MM.1S (cell line): Measurements from ENCODE around the gene OR8H3.

Source experiments
- DNase-seq: peaks from one replicate; pipeline ENCODE4 v3.0.0-alpha.2; 2015
- H2AFZ ChIP-seq: fragments of 300-600 bp; sonication (generic); 2 replicates; pipeline ENCODE4 v1.6.0; 2016; ENCODE audit warnings: antibody characterized with exemption, low read length
- H3F3A ChIP-seq: fragments of 300-600 bp; sonication (generic); 2 replicates; pipeline ENCODE4 v1.6.1; 2016; ENCODE audit warnings: mild to moderate bottlenecking, antibody characterized with exemption, low read length, moderate library complexity, mixed read lengths; ENCODE audit not compliant: insufficient read depth
- H3K27ac ChIP-seq: fragments of 300-600 bp; sonication (generic); 2 replicates; pipeline ENCODE4 v1.5.1; 2016; ENCODE audit warnings: mild to moderate bottlenecking, low read length
- H3K27me3 ChIP-seq: fragments of 300-600 bp; sonication (generic); replicated peaks from 2 replicates; pipeline ENCODE4 v1.6.0; 2016; ENCODE audit warnings: low read length; ENCODE audit not compliant: insufficient read depth
- H3K36me3 ChIP-seq: fragments of 300-600 bp; sonication (generic); replicated peaks from 2 replicates; pipeline ENCODE4 v1.6.1; 2016; ENCODE audit warnings: mild to moderate bottlenecking, low read length, mixed read lengths; ENCODE audit not compliant: insufficient read depth
- H3K4me1 ChIP-seq: fragments of 300-600 bp; sonication (generic); 2 replicates; pipeline ENCODE4 v1.6.1; 2016; ENCODE audit warnings: low read length, mixed read lengths
- H3K4me2 ChIP-seq: fragments of 300-600 bp; sonication (generic); 2 replicates; pipeline ENCODE4 v1.6.0; 2016; ENCODE audit warnings: low read depth, low read length
- H3K4me3 ChIP-seq: fragments of 300-600 bp; sonication (generic); 2 replicates; pipeline ENCODE4 v1.5.1; 2016; ENCODE audit warnings: low read length, mixed read lengths
- H3K79me2 ChIP-seq: fragments of 300-600 bp; sonication (generic); 2 replicates; pipeline ENCODE4 v1.6.1; 2016; ENCODE audit warnings: mixed run types, low read length, mixed read lengths
- H3K9ac ChIP-seq: fragments of 300-600 bp; sonication (generic); 2 replicates; pipeline ENCODE4 v1.6.1; 2016; ENCODE audit warnings: low read length, mixed read lengths
- H3K9me2 ChIP-seq: fragments of 300-600 bp; sonication (generic); replicated peaks from 2 replicates; pipeline ENCODE4 v1.6.1; 2016; ENCODE audit warnings: mild to moderate bottlenecking, low read length, mixed read lengths; ENCODE audit not compliant: insufficient read depth
- H3K9me3 ChIP-seq: fragments of 300-600 bp; sonication (generic); replicated peaks from 2 replicates; pipeline ENCODE4 v1.6.1; 2016; ENCODE audit warnings: mild to moderate bottlenecking, low read length, mixed read lengths; ENCODE audit not compliant: insufficient read depth
- H4K20me1 ChIP-seq: fragments of 300-600 bp; sonication (generic); 2 replicates; pipeline ENCODE4 v1.6.1; 2016; ENCODE audit warnings: mild to moderate bottlenecking, low read length, moderate library complexity, mixed read lengths; ENCODE audit not compliant: insufficient read depth
- EZH2 ChIP-seq: fragments of 300-600 bp; sonication (generic); optimal IDR thresholded peaks from 2 replicates; pipeline ENCODE3; 2017; ENCODE audit warnings: low read depth, mild to moderate bottlenecking, antibody characterized with exemption, low read length, mixed read lengths
- EZH2phosphoT487 ChIP-seq: fragments of 300-600 bp; sonication (generic); IDR thresholded peaks from 2 replicates; pipeline ENCODE4 v1.6.1; 2018; ENCODE audit warnings: antibody characterized with exemption, low read length
- TF ChIP-seq, protein P1 (sequence below): fragments of 300-600 bp; sonication (generic); IDR thresholded peaks from 2 replicates; pipeline ENCODE4 v1.5.1; 2016; ENCODE audit warnings: antibody characterized with exemption, low read length, mixed read lengths

The OR8H3 gene

DNA sequence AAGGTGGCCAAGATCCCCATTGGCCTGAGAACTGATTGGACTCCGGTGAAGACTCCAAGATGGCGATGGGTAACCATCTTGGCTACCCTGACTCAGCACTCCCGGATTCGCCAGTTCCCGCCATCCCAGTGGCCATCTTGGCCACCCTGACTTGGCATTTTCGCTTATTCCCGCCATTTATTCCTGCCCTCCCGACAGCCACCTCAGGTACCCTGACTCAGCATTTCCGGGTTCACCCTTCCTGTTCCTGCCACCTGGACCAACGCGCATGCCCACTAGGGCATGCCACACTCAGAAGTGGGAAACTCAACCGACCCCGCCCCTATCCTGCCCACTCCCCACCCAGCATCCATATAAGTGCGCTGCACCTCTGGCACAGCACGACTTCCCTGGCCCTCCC is 30.2 kb downstream of the OR8H3 start:
- Histone ChIP-seq H3K9me3 (no peaks in the 10 kb centered on the region), H3F3A (no peaks in the 10 kb centered on the region), H3K9ac (no peak overlapping the region), H3K4me1 (no peaks in the 10 kb centered on the region), H3K4me3 (no peak overlapping the region), H4K20me1 (no peaks in the 10 kb centered on the region), H3K36me3 (no peaks in the 10 kb centered on the region), H3K9me2 (no peaks in the 10 kb centered on the region), H3K27me3 (no peaks in the 10 kb centered on the region), H3K27ac (no peak overlapping the region), H3K4me2 (no peak overlapping the region), H2AFZ (no peak overlapping the region), H3K79me2 (no peaks in the 10 kb centered on the region)
- DNase-seq = no peak
- TF ChIP-seq, protein P1, sequence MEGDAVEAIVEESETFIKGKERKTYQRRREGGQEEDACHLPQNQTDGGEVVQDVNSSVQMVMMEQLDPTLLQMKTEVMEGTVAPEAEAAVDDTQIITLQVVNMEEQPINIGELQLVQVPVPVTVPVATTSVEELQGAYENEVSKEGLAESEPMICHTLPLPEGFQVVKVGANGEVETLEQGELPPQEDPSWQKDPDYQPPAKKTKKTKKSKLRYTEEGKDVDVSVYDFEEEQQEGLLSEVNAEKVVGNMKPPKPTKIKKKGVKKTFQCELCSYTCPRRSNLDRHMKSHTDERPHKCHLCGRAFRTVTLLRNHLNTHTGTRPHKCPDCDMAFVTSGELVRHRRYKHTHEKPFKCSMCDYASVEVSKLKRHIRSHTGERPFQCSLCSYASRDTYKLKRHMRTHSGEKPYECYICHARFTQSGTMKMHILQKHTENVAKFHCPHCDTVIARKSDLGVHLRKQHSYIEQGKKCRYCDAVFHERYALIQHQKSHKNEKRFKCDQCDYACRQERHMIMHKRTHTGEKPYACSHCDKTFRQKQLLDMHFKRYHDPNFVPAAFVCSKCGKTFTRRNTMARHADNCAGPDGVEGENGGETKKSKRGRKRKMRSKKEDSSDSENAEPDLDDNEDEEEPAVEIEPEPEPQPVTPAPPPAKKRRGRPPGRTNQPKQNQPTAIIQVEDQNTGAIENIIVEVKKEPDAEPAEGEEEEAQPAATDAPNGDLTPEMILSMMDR = no peak
- no peak for TF ChIP-seq EZH2

DNA sequence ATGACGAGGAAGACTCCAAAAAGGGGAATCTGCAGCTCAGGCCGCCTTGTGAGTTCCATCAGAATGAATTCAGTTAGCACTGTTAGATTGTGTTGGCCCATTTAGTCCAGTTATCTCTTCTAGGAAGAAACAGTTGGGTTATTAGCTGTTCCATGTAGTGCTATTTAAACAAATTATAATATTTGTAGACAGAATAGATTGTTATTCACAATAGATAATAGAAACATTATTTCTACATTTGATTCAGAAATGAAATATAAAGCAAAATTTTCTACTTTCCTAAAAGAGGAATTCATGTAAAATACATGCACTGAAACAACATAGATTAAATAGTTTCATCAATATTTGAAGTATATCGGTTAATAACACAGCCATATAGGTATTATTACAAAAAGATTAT is 38.0 kb downstream of the OR8H3 start, which contains the start of gene OR8K5:
Gene OR8K5, minus strand, starts transcription at position 101 of the 400 bp plus-strand sequence. Its CDS starts 0 bp downstream, at position 101.
- TF ChIP-seq, protein P1 = no peak
- TF ChIP-seq EZH2phosphoT487 (no peak), EZH2 (no peak)
- DNase-seq = no peak
- Histone ChIP-seq H3K4me2 (no peak within 1 kb of the TSS), H3K4me1 (no peaks in the 10 kb centered on the region), H3F3A (no peaks in the 10 kb centered on the region), H3K9me2 (no peaks in the 10 kb centered on the region), H3K4me3 (no peak within 1 kb of the TSS), H2AFZ (no peak within 1 kb of the TSS), H3K9ac (no peak within 1 kb of the TSS), H3K9me3 (no peaks in the 10 kb centered on the region), H3K36me3 (no peaks in the 10 kb centered on the region), H3K27me3 (no peaks in the 10 kb centered on the region), H3K79me2 (no peaks in the 10 kb centered on the region), H4K20me1 (no peaks in the 10 kb centered on the region), H3K27ac (no peak within 1 kb of the TSS)

DNA sequence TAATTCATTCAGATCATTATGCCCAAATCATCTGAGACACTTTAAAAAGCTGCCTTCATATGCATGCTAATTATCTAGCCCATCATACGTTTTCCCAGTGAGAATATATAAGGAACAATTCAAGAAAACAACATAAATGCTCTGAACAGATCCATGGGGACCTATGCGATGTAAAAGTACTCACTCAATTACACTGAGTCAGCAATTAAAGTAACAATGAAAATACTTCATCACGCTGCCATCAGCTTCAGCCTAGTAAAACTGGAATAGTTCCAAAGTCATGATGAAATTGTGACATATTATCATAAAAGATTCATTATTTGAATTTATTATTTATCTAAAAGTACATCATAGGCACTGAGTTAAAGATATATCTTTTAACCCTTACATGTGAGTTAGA is 41.6 kb downstream of the OR8H3 start:
- Histone ChIP-seq H3K9me2 (no peaks in the 10 kb centered on the region), H3K27me3 (no peaks in the 10 kb centered on the region), H3K9me3 (no peaks in the 10 kb centered on the region), H3K9ac (no peak overlapping the region), H3K79me2 (no peaks in the 10 kb centered on the region), H3K4me3 (no peak overlapping the region), H4K20me1 (no peaks in the 10 kb centered on the region), H2AFZ (no peak overlapping the region), H3K4me2 (no peak overlapping the region), H3K27ac (no peak overlapping the region), H3K36me3 (no peaks in the 10 kb centered on the region), H3K4me1 (no peaks in the 10 kb centered on the region), H3F3A (no peaks in the 10 kb centered on the region)
- DNase-seq = no peak
- no peak for TF ChIP-seq EZH2phosphoT487
- TF ChIP-seq EZH2 = no peak

DNA sequence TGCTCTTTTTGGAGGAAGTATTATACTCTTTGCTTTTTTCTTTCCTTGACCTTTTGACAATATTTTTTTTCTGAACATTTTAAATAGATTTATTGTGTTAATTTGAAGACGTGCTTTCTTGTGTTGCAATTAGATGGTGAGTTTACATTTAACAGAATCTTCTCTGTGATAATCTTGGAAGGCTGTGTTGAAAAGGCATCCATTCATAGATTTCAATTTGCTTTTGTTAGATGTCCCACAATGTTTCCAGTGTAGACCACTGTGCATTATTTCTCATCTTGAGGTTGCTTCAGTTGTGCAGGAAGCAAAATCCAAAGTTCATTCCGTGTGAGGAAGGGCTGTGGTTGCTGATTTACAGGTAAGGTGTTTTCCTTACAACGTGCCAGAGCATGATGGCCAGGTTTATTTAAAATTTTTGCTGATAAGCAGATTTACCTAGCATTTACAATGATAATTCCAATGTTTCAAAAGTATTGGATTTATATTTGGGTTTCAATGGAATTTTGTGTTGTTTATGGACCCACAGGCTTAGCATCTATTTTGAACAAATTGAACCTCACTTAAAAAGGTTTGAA is 50.2 kb downstream of the OR8H3 start:
- no peak overlapping the region for H3K4me3 ChIP-seq
- H4K20me1 ChIP-seq = no peaks in the 10 kb centered on the region
- no peaks in the 10 kb centered on the region for H3K9me3 ChIP-seq
- no peaks in the 10 kb centered on the region for H3K4me1 ChIP-seq
- H3K9me2 ChIP-seq = no peaks in the 10 kb centered on the region
- no peak overlapping the region for H3K9ac ChIP-seq
- no peaks in the 10 kb centered on the region for H3K27me3 ChIP-seq
- no peak overlapping the region for H3K27ac ChIP-seq
- H2AFZ ChIP-seq = no peak overlapping the region
- H3K79me2 ChIP-seq = no peaks in the 10 kb centered on the region
- no peaks in the 10 kb centered on the region for H3K36me3 ChIP-seq
- TF ChIP-seq EZH2phosphoT487 (no peak), EZH2 (no peak)
- TF ChIP-seq, protein P1 = no peak
- no peaks in the 10 kb centered on the region for H3F3A ChIP-seq
- no peak for DNase-seq
- H3K4me2 ChIP-seq = no peak overlapping the region
